ENCODE data around the gene SHMT2.

The SHMT2 gene

GRCh38 chr12:57198329-57198728 is 31.2 kb upstream of the SHMT2 start:
- no peak for DNase-seq

- no peak for DNase-seq
These were observed 30.3 kb upstream of the SHMT2 start for GRCh38 chr12:57199191-57199590.

DNA sequence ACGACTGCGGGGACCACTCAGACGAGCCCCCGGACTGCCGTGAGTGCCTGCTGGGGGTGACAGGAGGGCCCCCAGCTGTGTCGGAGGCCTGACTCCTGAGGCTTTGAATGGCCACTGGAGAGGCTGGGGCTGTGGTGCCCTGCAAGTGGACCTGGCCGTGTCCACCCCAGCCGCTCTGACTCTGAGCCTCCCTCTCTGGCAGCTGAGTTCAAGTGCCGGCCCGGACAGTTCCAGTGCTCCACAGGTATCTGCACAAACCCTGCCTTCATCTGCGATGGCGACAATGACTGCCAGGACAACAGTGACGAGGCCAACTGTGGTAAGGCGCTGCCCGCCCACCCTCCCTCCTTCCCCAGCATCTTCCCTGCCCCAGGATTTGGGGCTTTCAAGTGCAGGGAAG is 29.0 kb upstream of the SHMT2 start:
- DNase-seq: no peak

DNA sequence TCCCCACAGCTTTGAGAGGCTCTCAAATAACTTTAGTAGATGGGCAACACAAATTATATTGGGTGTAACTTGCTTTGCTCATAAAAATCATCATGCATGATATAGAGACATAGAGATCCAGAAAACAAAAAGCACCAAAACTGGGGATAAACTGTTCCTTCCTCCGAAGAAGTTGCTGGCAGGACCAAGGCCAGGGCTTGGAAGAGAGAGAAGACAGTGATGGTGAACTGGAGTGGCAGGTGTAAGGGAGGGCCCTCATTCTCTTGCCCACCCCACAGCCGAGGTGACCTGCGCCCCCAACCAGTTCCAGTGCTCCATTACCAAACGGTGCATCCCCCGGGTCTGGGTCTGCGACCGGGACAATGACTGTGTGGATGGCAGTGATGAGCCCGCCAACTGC is 28.3 kb upstream of the SHMT2 start:
- DNase-seq: no peak

DNA sequence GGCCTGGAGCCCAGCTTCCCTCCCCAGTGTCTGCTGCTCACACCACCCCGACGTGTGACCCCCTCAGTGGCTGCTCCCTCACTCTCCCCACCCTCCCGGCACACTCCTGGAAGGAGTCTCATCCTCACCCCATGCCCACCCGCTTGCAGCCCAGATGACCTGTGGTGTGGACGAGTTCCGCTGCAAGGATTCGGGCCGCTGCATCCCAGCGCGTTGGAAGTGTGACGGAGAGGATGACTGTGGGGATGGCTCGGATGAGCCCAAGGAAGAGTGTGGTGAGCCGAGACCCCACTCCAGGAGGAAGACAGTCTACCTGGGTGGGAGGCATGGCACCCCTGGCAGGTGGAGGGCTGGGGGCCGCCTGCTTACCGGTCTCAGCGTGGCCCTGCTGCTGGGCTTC is 27.9 kb upstream of the SHMT2 start:
- DNase-seq: no peak

- no peak for DNase-seq
These were observed 27.2 kb upstream of the SHMT2 start for GRCh38 chr12:57202321-57202720.

GRCh38 chr12:57203201-57203600 is 26.3 kb upstream of the SHMT2 start:
- DNase-seq: no peak

DNA sequence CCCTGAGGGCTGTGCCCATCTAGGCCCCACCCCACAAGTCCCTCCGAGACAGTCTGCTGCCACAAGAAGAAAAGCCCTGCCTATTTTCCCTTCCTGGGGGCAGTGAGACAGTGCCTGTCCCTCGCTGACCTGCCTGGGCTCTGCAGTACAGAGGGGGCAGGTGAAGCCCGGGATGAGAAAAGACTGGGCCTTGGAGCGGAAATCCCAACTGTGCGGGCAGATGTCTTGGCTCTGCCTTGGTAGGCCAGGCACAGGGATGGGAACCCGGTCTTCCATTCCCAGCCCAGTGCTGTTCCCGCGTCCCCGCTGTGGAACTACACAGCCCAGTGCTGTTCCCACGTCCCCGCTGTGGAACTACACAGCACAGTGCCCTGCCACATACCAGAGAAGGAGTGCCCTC is 25.7 kb upstream of the SHMT2 start:
- DNase-seq: no peak

- no peak for DNase-seq
These were observed 25.1 kb upstream of the SHMT2 start for GRCh38 chr12:57204454-57204853.

- no peak for DNase-seq
These were observed 24.3 kb upstream of the SHMT2 start for GRCh38 chr12:57205186-57205585.

GRCh38 chr12:57205931-57206330 is 23.6 kb upstream of the SHMT2 start:
- no peak for DNase-seq

DNA sequence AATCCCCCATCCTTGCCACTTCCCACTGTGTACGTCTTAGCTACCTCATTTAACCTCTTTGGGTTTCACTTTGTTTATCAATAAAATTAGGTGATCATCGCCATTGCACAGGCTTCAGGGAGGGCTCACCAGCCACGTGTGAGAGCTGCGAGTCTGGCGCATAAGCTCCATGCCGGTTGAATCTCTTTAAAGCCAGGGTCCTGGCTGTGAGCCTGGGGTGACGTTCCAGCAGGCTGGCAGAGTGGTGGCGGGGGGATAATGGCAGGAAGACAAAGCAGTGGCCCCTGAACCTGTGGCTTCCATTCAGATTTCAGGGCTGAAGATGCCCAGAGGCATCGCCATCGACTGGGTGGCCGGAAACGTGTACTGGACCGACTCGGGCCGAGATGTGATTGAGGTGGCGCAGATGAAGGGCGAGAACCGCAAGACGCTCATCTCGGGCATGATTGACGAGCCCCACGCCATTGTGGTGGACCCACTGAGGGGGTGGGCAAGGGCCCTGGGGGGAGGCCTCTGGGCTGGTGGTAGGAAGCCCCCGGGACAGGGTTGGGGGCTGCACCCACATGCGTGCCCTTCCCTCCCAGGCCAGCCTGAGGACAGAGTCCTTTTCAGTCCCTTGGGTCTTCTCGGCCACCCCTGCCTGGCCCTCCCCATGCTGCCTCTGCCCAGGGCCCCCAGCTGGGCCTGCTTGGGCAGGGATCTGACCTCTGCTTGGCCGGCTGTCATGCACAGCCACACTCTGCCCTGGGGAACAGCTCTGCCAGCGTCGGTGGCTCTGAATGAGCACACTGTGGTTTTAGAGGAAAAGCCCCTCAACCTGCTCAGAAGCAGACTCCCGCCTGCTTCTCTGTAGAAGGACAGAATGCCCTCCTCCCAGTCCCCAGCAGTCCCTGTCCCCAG is 21.5 kb upstream of the SHMT2 start:
- DNase-seq: no peak

GRCh38 chr12:57208631-57209282 is 20.8 kb upstream of the SHMT2 start:
- no peak for DNase-seq

DNA sequence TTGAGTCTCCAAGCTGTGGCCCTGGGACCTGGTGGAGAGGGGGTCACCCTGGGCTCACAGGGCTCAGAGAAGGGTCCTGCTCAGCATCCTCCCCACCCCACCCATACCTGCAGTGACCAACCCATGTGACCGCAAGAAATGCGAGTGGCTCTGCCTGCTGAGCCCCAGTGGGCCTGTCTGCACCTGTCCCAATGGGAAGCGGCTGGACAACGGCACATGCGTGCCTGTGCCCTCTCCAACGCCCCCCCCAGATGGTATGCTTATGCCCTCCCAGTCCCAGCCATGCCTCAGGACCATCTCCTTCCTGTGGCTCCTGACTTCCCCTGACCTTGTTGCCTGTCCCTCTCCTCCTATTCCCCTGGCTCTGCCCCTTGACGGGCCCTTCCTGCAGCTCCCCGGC is 19.6 kb upstream of the SHMT2 start:
- DNase-seq: no peak

GRCh38 chr12:57210461-57210860 is 19.1 kb upstream of the SHMT2 start:
- DNase-seq: no peak

- no peak for DNase-seq
These were observed 18.4 kb upstream of the SHMT2 start for GRCh38 chr12:57210926-57211692.

DNA sequence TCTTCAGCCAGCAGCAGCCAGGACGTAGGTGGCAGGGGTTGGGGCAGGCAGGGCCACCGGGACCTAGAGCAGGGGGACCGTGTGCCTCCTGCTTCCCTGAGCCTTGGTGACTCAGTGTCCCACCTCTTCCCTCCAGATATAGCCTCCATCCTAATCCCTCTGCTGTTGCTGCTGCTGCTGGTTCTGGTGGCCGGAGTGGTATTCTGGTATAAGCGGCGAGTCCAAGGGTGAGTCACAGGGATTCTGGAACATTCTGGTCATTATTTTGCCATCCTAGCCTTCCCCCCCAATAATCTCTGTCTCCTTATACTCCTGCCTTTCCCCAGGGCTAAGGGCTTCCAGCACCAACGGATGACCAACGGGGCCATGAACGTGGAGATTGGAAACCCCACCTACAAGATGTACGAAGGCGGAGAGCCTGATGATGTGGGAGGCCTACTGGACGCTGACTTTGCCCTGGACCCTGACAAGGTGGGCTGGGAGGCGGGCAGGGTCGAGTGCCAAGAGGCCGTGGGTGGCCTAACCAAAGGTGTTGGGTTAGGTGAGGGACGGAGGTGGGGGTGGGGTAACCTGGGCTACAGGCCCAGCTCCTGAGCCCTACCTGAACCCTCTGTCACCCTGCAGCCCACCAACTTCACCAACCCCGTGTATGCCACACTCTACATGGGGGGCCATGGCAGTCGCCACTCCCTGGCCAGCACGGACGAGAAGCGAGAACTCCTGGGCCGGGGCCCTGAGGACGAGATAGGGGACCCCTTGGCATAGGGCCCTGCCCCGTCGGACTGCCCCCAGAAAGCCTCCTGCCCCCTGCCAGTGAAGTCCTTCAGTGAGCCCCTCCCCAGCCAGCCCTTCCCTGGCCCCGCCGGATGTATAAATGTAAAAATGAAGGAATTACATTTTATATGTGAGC is 17.5 kb upstream of the SHMT2 start:
- no peak for DNase-seq

- DNase-seq: no peak
These were observed 16.8 kb upstream of the SHMT2 start for GRCh38 chr12:57212701-57213057.

- DNase-seq: peak; percentile 83
These were observed 16.3 kb upstream of the SHMT2 start for GRCh38 chr12:57213058-57213715.

GRCh38 chr12:57213763-57214397 is 15.6 kb upstream of the SHMT2 start:
- DNase-seq: no peak

GRCh38 chr12:57214398-57214781 is 15.1 kb upstream of the SHMT2 start:
- peak; percentile 65 for DNase-seq

DNA sequence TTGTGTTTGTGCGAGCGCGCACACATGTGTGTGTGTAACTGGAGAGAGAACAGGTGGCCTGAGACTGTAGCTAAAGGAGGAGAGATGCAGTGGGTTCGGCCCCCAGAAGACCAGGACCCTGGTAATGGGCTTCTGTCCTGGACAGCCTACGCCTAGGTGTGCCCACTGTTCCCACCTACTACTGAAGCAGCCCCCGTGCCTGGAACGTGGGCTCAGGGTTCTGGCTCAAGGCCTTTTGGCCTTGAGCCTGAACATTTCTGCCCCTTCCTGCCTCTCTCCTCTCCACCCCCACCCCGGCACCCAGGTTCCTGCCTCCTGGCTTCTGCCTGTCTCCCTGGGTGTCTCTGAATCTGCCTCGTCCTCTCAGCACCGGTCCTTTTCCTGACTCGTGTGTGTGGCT is 14.4 kb upstream of the SHMT2 start:
- no peak for DNase-seq
